HepG2 (cell line): ENCODE results near the gene RNASE7. TPM values are rescaled to one million over a fixed set of nuclear protein-coding genes. Genes with fewer than 3 reads are reported as not detected.
A peak's percentile ranks its signal among the peaks of the same experiment; 100 is the strongest.

Source experiments
- DMAP1 ChIP-seq: IDR thresholded peaks from 2 replicates; pipeline ENCODE4 v1.6.1; 2016
- HCFC1 ChIP-seq: fragments of 150-350 bp; IDR thresholded peaks from 2 replicates; pipeline ENCODE4 v1.6.1; 2014; ENCODE audit warnings: low read depth, low read length
- HDAC1 ChIP-seq: sonication (generic); formaldehyde crosslinking; IDR thresholded peaks from 2 replicates; pipeline ENCODE4 v1.5.1; 2020; ENCODE audit warnings: mild to moderate bottlenecking, missing genetic modification reagents
- HNF4G ChIP-seq, 2 experiments: sonication (generic) in 1 of 2; formaldehyde crosslinking in 1 of 2; IDR thresholded peaks; 2 replicates each; pipeline versions ENCODE4 v1.4.0 to v1.6.1; 2011 to 2020; ENCODE audit warnings: borderline replicate concordance in 2 of 2, low read depth in 2 of 2, mild to moderate bottlenecking in 2 of 2, low read length in 1 of 2, missing genetic modification reagents in 1 of 2, moderate library complexity in 1 of 2
- HOXA3 ChIP-seq: sonication (generic); formaldehyde crosslinking; IDR thresholded peaks from 2 replicates; pipeline ENCODE4 v1.5.0; 2020; ENCODE audit warnings: missing genetic modification reagents
- KAT8 ChIP-seq: IDR thresholded peaks from 2 replicates; pipeline ENCODE4 v1.6.1; 2016; ENCODE audit warnings: missing genetic modification reagents, missing compliant biosample characterization
- KDM2A ChIP-seq: sonication (generic); formaldehyde crosslinking; IDR thresholded peaks from 2 replicates; pipeline ENCODE4 v1.4.0; 2020; ENCODE audit warnings: low read depth, missing genetic modification reagents, borderline replicate concordance
- NCOR1 ChIP-seq: fragments of 200-600 bp; sonication (generic); IDR thresholded peaks from 2 replicates; pipeline ENCODE4 v1.7.0; 2017; ENCODE audit warnings: antibody characterized with exemption, low read length, borderline replicate concordance
- NFIC ChIP-seq: IDR thresholded peaks from 2 replicates; pipeline ENCODE4 v1.6.1; 2012; ENCODE audit warnings: mild to moderate bottlenecking, low read length, inconsistent platforms
- SOX6 ChIP-seq, 2 experiments: fragments of 450-650 bp in 1 of 2; sonication (generic) in 1 of 2; formaldehyde crosslinking in 1 of 2; IDR thresholded peaks; 2 replicates each; pipeline versions ENCODE4 v1.4.0 to v1.6.1; 2017 to 2020; ENCODE audit warnings: antibody characterized with exemption in 1 of 2, mild to moderate bottlenecking in 1 of 2, missing genetic modification reagents in 1 of 2
- ZBTB46 ChIP-seq: sonication (generic); formaldehyde crosslinking; IDR thresholded peaks from 2 replicates; pipeline ENCODE4 v1.4.0; 2020; ENCODE audit warnings: mild to moderate bottlenecking, missing genetic modification reagents, borderline replicate concordance
- ZFP82 ChIP-seq: sonication (generic); formaldehyde crosslinking; IDR thresholded peaks from 2 replicates; pipeline ENCODE4 v1.5.1; 2020; ENCODE audit warnings: mild to moderate bottlenecking, missing genetic modification reagents, borderline replicate concordance
- ZMYM2 ChIP-seq: sonication (generic); formaldehyde crosslinking; IDR thresholded peaks from 2 replicates; pipeline ENCODE4 v1.8.0; 2022; ENCODE audit warnings: mild to moderate bottlenecking, missing genetic modification reagents
- ZNF124 ChIP-seq: sonication (generic); formaldehyde crosslinking; IDR thresholded peaks from 2 replicates; pipeline ENCODE4 v1.4.0; 2020; ENCODE audit warnings: missing genetic modification reagents
- ZNF501 ChIP-seq: sonication (generic); formaldehyde crosslinking; IDR thresholded peaks from 2 replicates; pipeline ENCODE4 v1.5.1; 2020; ENCODE audit warnings: mild to moderate bottlenecking, moderate library complexity, missing genetic modification reagents
- ZNF510 ChIP-seq: sonication (generic); formaldehyde crosslinking; IDR thresholded peaks from 2 replicates; pipeline ENCODE4 v1.4.0; 2020; ENCODE audit warnings: low read depth, mild to moderate bottlenecking, missing genetic modification reagents
- polyA plus RNA-seq, 8 experiments: library from polyadenylated mRNA; depleted of rRNA in 3 of 8; stranded (reverse) in 7 of 8; unstranded in 1 of 8; fragments of >200 nt; fragmentation: Illumina TruSeq in 4 of 8; extraction: Trizol in 4 of 8; gene quantifications; 2 replicates each; pipeline versions ENCODE4 v1.2.1 to v1.2.3, GENCODE V29; 2011 to 2016; ENCODE audit warnings: low read depth in 4 of 8, missing spikeins in 1 of 8, mixed read lengths in 1 of 8; ENCODE audit not compliant: insufficient read depth in 1 of 8
- total RNA-seq, 5 experiments: library from RNA; depleted of rRNA; stranded (reverse); fragments of >200 nt; fragmentation: Illumina TruSeq; extraction: Trizol; gene quantifications; 2 replicates each; pipeline ENCODE4 v1.2.3, GENCODE V29; 2016; ENCODE audit warnings: low read depth in 1 of 5
- TF ChIP-seq, protein P1 (sequence below): sonication (generic); formaldehyde crosslinking; IDR thresholded peaks from 2 replicates; pipeline ENCODE4 v1.5.1; 2020; ENCODE audit warnings: mild to moderate bottlenecking, missing genetic modification reagents, borderline replicate concordance
- TF ChIP-seq, protein P2 (sequence below): sonication (generic); formaldehyde crosslinking; IDR thresholded peaks from 2 replicates; pipeline ENCODE4 v1.4.0; 2020; ENCODE audit warnings: missing genetic modification reagents, borderline replicate concordance
- TF ChIP-seq, protein P3 (sequence below): sonication (generic); formaldehyde crosslinking; conservative IDR thresholded peaks from 2 replicates; pipeline ENCODE4 v1.4.0; 2020; ENCODE audit warnings: missing genetic modification reagents

The RNASE7 gene
- total and polyA plus RNA-seq, 2 of the 13 experiments (the other 11 are each of a cell fraction or from before 2014, with no cell fraction given), result 0.04 TPM; not detected in 1

- TF ChIP-seq, protein P1, sequence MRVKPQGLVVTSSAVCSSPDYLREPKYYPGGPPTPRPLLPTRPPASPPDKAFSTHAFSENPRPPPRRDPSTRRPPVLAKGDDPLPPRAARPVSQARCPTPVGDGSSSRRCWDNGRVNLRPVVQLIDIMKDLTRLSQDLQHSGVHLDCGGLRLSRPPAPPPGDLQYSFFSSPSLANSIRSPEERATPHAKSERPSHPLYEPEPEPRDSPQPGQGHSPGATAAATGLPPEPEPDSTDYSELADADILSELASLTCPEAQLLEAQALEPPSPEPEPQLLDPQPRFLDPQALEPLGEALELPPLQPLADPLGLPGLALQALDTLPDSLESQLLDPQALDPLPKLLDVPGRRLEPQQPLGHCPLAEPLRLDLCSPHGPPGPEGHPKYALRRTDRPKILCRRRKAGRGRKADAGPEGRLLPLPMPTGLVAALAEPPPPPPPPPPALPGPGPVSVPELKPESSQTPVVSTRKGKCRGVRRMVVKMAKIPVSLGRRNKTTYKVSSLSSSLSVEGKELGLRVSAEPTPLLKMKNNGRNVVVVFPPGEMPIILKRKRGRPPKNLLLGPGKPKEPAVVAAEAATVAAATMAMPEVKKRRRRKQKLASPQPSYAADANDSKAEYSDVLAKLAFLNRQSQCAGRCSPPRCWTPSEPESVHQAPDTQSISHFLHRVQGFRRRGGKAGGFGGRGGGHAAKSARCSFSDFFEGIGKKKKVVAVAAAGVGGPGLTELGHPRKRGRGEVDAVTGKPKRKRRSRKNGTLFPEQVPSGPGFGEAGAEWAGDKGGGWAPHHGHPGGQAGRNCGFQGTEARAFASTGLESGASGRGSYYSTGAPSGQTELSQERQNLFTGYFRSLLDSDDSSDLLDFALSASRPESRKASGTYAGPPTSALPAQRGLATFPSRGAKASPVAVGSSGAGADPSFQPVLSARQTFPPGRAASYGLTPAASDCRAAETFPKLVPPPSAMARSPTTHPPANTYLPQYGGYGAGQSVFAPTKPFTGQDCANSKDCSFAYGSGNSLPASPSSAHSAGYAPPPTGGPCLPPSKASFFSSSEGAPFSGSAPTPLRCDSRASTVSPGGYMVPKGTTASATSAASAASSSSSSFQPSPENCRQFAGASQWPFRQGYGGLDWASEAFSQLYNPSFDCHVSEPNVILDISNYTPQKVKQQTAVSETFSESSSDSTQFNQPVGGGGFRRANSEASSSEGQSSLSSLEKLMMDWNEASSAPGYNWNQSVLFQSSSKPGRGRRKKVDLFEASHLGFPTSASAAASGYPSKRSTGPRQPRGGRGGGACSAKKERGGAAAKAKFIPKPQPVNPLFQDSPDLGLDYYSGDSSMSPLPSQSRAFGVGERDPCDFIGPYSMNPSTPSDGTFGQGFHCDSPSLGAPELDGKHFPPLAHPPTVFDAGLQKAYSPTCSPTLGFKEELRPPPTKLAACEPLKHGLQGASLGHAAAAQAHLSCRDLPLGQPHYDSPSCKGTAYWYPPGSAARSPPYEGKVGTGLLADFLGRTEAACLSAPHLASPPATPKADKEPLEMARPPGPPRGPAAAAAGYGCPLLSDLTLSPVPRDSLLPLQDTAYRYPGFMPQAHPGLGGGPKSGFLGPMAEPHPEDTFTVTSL, result peak; percentile 61; the same call in 1 of the 2 replicates
- TF ChIP-seq ZBTB46 (CRISPR knock-in tag), result no peak
- peak; percentile 85; the same call in 1 of the 2 replicates for TF ChIP-seq NCOR1
- peak; percentile 47; the same call in 1 of the 2 replicates for TF ChIP-seq HOXA3
- TF ChIP-seq HDAC1 (CRISPR knock-in tag), result peak; percentile 59; the same call in 1 of the 2 replicates
- TF ChIP-seq SOX6 (IDR thresholded peaks at IDR 0.05), result no peak
- peak; percentile 55; the same call in 1 of the 2 replicates for TF ChIP-seq SOX6 (CRISPR knock-in tag; IDR thresholded peaks at IDR 0.05)
- TF ChIP-seq HCFC1, result no peak
- TF ChIP-seq ZNF124 (CRISPR knock-in tag), result 0 out of 2 replicates have a peak, but pooled peaks have one; percentile 55
- TF ChIP-seq, protein P2, sequence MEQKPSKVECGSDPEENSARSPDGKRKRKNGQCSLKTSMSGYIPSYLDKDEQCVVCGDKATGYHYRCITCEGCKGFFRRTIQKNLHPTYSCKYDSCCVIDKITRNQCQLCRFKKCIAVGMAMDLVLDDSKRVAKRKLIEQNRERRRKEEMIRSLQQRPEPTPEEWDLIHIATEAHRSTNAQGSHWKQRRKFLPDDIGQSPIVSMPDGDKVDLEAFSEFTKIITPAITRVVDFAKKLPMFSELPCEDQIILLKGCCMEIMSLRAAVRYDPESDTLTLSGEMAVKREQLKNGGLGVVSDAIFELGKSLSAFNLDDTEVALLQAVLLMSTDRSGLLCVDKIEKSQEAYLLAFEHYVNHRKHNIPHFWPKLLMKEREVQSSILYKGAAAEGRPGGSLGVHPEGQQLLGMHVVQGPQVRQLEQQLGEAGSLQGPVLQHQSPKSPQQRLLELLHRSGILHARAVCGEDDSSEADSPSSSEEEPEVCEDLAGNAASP, result peak; percentile 19; the same call in 1 of the 2 replicates
- TF ChIP-seq ZNF501, result peak; percentile 30; the same call in 1 of the 2 replicates
- no peak for TF ChIP-seq ZFP82 (CRISPR knock-in tag)
- TF ChIP-seq NFIC, result peak; percentile 32; the same call in 1 of the 2 replicates
- TF ChIP-seq KAT8 (CRISPR knock-in tag), result peak; percentile 10
- TF ChIP-seq ZMYM2 (CRISPR knock-in tag), result peak; percentile 93
- TF ChIP-seq, protein P3, sequence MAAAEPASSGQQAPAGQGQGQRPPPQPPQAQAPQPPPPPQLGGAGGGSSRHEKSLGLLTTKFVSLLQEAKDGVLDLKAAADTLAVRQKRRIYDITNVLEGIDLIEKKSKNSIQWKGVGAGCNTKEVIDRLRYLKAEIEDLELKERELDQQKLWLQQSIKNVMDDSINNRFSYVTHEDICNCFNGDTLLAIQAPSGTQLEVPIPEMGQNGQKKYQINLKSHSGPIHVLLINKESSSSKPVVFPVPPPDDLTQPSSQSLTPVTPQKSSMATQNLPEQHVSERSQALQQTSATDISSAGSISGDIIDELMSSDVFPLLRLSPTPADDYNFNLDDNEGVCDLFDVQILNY (CRISPR knock-in tag), result no peak
- TF ChIP-seq ZNF510 (CRISPR knock-in tag), result no peak
- TF ChIP-seq HNF4G (IDR thresholded peaks at IDR 0.05; ENCODE audit: borderline replicate concordance, low read depth, low read length), result peak; percentile 32; the same call in 1 of the 2 replicates
- no peak; the same call in 1 of the 2 replicates for TF ChIP-seq HNF4G (CRISPR knock-in tag; IDR thresholded peaks at IDR 0.05; ENCODE audit: borderline replicate concordance, low read depth)
- TF ChIP-seq DMAP1 (CRISPR knock-in tag), result 0 out of 2 replicates have a peak, but pooled peaks have one; percentile 40
- TF ChIP-seq KDM2A (CRISPR knock-in tag), result peak; percentile 31; the same call in 1 of the 2 replicates
Measured at GRCh38 chr14:21043974-21044618, 1.9 kb downstream of the RNASE7 start (continued).
